ENCODE results near the gene UFC1.
A peak's percentile ranks its signal among the peaks of the same experiment; 100 is the strongest.

Gene UFC1

DNA sequence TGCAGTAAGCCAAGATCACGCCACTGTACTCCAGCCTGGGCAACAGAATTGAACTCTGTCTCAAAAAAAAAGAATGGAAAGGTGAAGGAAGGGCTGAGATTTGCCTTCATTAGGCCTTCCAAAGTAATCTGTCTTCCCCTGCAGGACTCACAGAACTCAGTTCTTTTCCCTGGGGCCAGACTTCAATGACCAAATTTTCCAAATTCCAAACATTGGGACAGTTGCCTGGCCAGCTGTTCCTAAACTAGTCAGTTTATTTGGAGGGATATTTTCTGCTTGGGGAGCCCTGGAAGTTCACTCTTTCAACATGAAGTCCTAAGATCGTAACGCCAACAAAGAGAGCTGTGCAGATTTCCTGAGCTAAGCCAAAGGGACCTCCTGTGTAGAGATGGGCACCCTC lies 15.9 kb upstream of the UFC1 start:
- DNase-seq = no peak

DNA sequence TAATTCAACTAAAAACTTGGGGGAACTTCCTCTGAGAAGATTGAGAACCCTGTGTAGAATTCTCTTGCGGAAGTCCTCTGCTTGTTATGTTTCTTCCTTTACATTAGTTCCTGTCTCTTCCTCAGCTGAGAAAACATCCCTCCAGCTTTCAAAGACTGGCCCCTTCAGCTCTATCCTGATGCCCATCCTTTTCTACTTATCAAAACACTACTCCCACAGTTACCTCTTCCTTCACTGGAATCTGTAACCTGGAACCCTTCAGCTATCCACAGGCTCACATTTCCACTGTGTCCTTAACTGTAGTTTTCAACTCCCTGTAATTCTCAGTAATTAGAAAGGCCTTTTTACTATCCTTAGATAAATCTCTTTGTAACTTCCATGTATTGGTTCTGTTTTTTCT lies 15.3 kb upstream of the UFC1 start:
- DNase-seq = no peak

DNA sequence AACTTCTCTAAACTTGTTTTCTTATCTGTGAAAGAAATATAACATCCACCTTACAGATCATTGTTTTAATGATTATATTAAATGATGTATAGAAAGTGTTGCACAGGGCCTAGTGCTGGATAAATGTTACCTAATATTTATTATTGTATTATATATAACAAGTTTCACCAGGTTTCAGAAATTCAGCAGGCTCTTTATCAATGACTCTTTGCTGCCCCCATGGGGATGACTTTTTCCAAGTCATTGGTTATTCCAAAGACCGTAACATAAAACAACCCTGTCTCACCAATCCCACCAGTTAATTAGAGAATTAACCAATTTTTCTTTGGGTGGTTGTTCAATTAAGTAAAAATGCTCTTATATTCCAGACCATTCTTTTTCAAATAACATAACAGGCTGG lies 14.0 kb upstream of the UFC1 start:
- peak; percentile 64 for DNase-seq

DNA sequence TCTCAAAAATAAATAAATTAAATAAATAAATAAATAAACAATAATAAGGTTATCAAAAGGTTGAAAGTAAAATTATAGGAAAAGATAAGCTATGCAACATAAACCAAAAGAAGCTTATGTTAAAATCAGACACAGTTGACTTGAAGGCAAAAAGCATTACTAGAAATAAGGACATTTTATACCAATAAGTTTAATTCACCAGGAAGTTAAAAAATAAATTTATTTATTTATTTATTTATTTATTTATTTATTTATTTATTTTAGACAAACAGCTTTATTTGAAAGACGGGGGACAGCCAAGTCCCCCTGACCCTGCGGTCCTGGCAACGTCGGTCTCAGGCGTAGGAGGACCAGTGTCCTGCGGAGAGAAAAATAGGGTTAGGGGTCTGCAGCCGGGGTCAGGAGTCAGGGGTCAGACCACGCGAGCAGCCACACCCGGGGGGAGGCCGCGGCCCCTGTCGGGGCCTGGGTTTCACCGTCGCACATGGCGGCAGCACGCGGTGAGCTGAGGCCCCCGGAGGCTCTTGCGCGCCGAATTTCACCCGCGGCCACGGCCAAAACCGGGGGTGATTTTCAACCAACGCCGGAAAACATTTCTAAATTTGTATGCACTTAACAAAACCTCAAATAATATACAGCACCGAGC lies 12.9 kb upstream of the UFC1 start:
- no peak for DNase-seq

DNA sequence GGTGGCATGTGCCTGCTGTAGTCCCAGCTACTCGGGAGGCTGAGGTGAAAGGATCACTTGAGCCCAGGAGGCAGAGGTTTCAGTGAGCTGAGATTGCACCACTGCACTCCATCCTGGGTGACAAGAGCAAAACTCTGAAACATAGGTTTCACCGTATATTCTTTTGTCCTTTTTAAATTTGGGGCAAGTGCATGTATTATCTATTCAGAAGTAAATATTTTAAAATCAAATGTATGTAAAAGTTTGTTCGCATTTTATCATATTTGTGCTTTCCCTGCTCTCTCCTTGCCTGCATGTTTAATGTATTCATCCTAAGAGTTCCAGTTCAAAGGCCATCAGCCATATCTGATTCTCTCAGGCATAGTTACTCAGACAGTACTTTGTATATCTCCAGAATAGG lies 7.9 kb upstream of the UFC1 start:
- no peak for DNase-seq

DNA sequence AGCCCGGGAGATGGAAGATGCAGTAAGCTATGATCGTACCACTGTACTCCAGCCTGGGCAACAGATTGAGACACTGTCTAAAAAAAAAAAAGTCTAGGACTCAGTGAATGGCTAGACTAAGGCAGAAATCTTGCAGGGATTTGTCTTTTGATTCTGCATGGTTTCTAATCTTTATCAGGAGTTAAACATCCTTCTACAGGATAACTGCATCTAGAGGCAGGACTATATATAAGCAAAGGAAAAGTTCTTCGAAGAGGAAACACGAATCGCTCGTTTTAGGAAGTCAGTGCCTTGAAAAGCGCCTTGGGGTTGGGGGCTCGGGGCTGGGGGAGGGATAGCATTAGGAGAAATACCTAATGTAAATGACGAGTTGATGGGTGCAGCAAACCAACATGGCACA lies 602 bp upstream of the UFC1 start:
- no peak for DNase-seq

DNA sequence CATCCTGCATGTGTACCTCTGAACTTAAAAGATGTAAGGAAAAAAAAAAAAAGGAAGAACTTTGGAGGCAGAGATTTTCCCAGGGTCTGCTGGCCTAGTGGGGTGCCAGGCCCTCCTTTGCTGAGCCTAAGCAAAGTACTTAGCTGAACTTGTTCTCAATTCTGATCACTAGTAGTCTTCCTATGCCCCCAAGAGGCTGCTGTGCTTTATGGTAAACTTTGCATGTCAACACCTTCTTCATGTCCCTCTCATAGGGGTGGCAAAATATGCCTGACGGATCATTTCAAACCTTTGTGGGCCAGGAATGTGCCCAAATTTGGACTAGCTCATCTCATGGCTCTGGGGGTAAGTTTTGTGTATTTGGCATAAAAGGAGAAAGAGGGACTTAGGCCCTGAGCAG lies 4.1 kb downstream of the UFC1 start:
- no peak for DNase-seq

DNA sequence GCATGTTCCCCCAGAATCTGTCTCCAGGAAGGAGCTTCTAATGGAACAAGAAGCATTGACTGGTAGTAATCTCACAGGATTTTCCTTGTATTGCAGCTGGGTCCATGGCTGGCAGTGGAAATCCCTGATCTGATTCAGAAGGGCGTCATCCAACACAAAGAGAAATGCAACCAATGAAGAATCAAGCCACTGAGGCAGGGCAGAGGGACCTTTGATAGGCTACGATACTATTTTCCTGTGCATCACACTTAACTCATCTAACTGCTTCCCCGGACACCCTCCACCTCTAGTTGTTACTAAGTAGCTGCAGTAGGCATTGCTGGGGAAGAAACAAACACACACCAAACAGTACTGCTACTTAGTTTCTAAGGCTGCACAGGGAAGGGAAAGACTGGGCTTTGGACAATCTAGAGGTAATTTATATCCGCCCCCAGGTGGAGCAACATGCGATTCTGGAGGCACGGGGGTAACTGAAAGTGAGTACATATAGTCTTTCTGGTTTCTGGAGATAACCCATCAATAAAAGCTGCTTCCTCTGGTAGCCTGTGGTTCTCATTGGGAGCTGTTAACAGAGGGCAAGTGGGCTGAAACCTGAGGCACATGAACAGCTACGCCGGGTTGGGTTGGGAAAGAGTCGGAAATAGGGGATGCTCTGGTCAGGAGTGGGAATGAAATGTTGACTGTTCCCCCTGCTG lies 4.7 kb downstream of the UFC1 start:
- no peak for DNase-seq

DNA sequence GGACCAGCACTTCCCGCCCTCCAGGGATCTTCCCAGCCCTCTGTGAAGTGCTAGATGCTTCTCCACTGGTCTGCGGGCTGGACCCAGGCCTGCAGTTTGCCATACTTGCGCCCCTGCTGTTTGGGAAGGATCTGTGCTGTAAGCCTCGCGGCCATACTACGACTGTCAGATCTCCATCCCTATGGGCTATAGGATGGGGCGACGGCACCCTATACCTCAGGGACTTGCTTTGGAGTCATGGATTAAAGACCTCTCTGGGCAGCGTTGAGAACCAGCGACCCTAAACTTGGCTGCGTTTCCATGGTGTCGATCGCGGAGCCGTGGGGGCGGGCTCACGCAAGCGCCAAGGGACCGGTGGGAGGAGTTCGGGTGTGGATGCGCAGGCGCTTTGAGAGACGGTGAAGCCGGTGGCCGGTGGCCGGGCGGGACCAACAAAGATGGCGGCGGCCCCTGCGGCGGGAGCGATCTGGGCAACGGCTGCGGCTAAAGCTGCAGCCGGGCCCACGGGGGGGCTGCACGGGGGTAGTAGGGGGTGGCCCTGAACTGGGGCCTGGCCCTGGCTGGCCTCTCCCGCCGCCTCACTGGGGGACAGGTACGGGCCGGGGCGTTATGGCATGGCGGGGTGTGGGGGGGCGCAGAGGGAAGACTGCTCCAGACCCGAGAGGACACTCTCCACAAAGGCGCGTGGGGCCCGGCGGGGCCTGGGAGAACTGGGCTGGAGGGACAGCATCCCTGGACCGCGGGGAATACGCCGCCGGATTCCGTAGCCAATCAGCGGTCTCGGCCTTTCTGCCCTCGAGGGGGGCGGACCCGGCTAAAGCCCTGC lies 5.5 kb downstream of the UFC1 start, which contains the start of gene USP21:
TSS of gene USP21 (plus strand) at position 414 of the 826 bp plus-strand sequence. CDS start 1,141 bp downstream, outside the sequence.
- DNase-seq = peak; percentile 94

DNA sequence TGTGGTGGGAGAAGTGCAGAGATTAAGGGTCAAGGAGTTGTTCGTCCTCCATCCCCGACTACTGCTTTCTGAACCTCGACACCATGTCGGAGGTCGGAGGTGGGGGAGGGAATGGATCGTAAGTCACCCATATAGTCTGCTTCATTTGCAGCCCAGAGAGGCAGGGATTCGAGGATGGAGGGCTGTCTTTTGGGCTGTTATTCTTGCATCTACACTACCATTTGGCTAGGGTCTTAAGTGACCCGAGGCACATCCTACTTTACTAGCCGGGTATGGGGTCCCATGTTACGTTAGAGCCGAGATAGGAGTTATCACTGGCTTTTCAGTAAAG lies 6.1 kb downstream of the UFC1 start:
- no peak for DNase-seq

DNA sequence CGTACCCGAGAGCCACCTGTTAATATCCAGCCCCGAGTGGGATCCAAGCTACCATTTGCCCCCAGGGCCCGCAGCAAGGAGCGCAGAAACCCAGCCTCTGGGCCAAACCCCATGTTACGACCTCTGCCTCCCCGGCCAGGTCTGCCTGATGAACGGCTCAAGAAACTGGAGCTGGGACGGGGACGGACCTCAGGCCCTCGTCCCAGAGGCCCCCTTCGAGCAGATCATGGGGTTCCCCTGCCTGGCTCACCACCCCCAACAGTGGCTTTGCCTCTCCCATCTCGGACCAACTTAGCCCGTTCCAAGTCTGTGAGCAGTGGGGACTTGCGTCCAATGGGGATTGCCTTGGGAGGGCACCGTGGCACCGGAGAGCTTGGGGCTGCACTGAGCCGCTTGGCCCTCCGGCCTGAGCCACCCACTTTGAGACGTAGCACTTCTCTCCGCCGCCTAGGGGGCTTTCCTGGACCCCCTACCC lies 6.9 kb downstream of the UFC1 start:
- DNase-seq = no peak

DNA sequence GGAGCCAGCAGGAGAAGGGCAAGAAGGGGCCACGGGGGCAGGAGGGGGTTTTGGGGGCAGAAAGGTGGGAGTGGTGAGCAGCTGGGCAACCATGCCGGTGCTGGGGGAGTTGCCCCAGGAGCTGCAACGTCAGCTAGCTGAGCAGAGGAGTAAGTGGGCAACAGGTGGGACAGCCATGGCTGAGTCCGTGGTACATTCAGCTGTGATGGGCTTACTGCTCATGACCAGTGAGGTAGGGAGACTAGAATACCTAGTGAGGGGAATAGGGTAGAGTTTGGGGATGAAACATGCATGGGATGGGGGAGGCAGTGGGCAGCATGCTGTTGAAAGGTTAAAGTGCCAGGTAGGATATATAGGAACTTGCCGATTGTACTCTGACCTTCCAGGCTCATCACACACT lies 7.9 kb downstream of the UFC1 start:
- no peak for DNase-seq

DNA sequence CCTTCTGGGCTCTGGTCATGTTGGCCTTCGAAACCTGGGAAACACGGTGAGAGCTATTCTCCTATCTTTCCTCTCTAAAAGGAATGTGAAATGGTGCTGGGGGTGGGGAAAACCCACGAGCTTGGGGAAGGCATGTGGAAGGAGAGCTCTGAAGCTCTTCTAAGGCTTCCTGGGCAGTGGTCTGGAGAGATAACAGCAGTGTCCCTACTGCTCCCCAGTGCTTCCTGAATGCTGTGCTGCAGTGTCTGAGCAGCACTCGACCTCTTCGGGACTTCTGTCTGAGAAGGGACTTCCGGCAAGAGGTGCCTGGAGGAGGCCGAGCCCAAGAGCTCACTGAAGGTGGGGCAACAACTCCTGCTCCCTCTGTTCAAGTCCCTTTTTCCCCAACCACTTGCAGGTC lies 8.3 kb downstream of the UFC1 start:
- DNase-seq = no peak

DNA sequence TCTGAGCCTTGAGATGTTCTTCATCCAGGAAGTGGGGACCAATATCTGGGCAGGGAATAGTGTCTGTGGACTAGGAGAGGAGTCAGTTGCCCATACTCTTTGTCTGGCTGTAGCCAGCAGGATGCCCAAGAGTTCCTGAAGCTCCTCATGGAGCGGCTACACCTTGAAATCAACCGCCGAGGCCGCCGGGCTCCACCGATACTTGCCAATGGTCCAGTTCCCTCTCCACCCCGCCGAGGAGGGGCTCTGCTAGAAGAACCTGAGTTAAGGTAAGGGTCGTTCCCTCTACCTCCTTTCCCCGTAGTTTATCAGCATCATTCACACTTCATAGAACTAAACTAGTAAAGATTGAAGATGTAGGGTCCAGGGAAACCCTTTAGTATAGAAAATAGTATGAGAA lies 9.0 kb downstream of the UFC1 start:
- no peak for DNase-seq

DNA sequence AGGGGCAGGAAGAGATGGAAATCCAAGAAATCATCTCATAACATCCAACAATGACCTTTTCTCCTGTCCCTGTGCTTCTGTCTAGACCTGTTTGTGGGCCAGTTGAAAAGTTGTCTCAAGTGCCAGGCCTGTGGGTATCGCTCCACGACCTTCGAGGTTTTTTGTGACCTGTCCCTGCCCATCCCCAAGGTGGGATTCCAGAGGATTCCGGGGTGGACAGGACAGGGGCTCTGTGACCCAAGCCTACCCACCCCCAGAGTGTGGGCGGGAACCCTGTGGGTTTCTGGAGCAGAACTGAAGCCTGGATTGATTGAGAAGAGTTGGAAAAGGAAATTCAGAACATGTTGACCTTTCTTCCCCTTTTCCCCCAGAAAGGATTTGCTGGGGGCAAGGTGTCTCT lies 10.0 kb downstream of the UFC1 start:
- no peak for DNase-seq

DNA sequence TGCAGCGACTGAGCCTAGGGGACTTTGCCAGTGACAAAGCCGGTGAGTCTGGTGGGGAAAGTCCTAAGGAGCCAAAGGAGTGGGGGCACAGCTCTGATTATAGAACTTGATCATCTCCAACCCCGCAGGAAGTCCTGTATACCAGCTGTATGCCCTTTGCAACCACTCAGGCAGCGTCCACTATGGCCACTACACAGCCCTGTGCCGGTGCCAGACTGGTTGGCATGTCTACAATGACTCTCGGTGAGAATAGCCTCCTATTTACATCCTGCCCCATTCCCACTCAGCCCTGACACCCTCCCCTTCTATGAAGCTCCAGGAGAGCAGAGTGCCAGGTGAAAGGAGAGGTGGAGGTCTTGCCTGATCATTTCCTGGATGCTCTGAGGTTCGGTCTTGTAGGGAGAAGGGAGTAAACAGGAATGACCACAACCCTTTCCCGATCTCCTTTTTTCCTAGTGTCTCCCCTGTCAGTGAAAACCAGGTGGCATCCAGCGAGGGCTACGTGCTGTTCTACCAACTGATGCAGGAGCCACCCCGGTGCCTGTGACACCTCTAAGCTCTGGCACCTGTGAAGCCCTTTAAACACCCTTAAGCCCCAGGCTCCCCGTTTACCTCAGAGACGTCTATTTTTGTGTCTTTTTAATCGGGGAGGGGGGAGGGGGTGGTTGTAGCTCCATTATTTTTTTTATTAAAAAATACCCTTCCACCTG lies 11.3 kb downstream of the UFC1 start:
- no peak for DNase-seq

DNA sequence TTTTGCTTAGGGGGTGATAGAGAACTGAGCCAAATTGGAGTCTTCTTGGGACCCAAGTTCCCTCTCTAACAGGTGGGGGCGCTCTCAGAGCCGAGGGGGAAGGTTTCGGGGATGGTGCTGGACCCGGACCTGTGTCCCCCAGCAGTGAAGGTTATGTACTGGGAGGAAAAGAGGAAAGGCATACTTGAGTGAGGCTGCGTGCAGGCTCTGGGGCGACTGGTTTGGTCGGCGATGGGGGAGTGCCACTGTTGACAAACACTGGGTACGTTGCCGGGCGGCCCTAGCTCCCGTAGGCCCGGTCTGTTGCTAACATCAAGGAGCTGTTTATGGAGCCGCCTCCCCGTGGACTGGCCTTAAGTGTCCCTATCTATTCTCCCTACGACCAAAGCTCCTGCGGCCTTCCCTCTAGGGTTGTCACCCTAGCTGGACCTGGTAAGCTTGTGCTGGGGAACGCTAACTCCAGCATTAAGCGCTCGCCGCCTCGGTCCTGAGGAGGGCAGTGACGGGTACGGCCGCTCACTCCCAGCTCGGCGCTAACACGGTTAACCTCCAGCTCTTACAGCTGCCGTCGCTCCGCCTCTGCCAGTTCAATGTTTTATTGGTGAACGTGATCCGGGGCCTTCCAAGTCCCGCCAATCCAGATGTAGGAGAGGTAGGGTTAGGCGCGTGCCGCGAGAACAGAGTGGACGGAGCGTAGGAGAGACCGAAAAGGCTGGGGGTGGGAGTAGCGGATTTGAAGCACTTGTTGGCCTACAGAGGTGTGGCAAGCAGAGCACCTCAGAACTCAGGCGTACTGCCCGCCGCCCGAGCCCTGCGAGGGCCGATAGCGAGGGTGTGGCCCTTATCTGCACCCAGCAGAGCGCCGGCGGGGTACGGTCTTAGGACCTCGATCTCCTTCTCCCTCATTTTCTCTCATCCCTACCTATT lies 12.2 kb downstream of the UFC1 start, which contains the start of gene PPOX:
TSS of gene PPOX (plus strand) at position 685 of the 927 bp plus-strand sequence. CDS start 422 bp downstream, outside the sequence.
- peak; percentile 93 for DNase-seq

DNA sequence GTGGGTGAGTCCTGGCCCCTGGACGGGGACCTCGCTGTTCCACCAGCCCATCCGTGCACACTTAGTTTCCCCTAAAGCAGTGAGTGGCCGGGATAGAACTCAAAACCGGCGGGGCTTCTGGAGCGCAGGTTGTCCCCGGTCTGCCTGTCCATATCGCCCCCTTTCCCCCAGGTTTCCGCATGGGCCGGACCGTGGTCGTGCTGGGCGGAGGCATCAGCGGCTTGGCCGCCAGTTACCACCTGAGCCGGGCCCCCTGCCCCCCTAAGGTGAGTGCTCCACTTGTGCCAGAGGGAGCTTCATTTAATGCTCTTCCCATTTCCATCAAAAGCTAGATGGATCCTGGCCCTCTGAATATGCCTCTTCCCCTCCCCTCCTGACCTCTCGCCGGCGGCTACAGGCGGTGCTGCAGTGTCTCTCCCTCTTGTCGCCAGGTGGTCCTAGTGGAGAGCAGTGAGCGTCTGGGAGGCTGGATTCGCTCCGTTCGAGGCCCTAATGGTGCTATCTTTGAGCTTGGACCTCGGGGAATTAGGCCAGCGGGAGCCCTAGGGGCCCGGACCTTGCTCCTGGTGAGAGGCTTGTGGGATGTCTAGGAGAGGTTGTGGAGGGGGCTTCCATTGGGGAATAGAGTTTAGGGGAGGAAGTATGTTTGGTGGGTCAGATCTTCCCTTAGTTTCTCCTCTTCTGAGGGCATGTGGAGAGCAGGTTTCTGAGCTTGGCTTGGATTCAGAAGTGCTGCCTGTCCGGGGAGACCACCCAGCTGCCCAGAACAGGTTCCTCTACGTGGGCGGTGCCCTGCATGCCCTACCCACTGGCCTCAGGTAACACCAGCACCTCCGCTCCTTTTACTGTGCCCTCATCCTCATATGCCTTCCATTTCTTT lies 13.1 kb downstream of the UFC1 start:
- no peak for DNase-seq

DNA sequence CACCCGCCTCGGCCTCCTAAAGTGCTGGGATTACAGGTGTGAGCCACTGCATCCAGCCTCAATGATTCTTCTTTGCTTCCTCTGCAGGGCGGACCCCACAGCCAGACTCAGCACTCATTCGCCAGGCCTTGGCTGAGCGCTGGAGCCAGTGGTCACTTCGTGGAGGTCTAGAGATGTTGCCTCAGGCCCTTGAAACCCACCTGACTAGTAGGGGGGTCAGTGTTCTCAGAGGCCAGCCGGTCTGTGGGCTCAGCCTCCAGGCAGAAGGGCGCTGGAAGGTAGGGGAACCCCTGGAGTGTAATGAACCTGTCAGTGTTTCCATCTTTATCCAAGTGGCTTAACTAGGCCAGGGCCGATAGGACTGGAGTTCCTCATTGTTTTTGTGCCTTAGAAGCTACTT lies 15.1 kb downstream of the UFC1 start:
- DNase-seq = no peak

DNA sequence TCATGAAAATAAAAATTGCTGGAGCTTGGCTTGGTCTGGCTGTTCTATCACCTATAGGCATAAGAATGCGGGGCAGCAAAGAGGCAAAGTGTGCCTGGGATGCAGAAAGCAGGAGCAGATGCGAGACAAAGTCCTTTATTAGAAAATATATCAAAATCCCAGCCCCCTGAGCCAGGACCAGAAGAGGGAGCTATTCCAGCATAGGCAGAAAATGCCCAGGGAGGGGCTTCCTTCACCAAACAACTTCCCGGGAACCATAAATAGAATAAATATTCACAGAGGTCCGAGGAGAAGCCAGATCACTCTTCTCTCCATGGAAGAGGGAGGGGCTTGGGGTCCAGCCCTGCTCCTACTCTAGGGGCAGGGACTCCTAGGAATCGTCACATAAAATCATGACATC lies 17.4 kb downstream of the UFC1 start:
- DNase-seq = no peak

DNA sequence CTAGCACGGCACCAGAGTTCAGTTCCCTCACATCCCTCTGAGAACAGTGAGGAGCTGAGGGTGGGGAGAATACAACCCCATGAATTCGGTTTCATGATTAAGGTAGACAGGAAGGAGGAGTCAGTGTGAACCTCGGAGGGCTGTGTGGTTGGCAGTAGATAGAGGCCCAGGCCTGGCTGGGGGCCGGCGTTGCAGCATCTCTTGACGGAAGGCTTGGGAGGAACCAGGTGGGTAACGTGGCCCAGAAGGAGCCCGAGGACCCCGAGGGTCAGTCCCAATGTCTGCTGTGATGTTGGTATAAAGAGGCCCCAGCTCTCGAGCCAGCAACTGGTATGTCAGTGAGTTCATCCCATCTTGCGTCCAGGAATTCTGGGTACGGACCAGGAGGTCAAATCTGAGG lies 17.9 kb downstream of the UFC1 start:
- DNase-seq = no peak

Measured in CD4-positive, alpha-beta T cell treated with Interleukin-6 for 4 hours (primary cell).